OCI-M2 (cell line): Measurements from ENCODE around the gene AKT3.
"Not testable (repeated sequence)": the region's sequence is repeated elsewhere in the genome, so short reads cannot be mapped to it uniquely, and the experiment has no call there.

Experiments
- DNase-seq: peaks from one replicate; lab custom pipeline; 2025; ENCODE audit not compliant: unreplicated experiment; lab: John Stamatoyannopoulos, UW

AKT3 gene

DNA sequence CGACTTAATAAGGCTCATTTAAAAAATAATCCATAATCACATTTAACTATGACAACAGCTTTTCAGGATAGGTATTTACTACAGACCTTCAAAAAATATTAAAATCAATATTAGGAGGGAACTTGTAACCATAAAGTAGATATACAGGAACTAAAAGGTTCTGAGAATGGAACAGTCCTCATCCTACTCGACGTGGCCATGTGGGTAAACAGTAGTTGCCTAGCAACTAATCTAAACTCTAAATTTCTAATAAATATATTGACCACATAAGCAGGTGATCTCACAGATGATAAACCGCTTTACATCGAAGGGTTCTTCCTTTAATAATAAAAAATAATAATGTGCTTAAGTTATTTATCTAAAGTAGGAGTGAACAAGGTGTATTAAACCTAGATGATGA lies 7.9 kb downstream of the AKT3 start:
- DNase-seq = no peak

- DNase-seq = no peak
Observed at GRCh38 chr1:243841507-243841906, 8.5 kb downstream of the AKT3 start.

GRCh38 chr1:243837907-243838535 lies 12.0 kb downstream of the AKT3 start:
- no peak for DNase-seq

- DNase-seq = no peak
Observed at GRCh38 chr1:243834130-243834529, 15.9 kb downstream of the AKT3 start.

DNA sequence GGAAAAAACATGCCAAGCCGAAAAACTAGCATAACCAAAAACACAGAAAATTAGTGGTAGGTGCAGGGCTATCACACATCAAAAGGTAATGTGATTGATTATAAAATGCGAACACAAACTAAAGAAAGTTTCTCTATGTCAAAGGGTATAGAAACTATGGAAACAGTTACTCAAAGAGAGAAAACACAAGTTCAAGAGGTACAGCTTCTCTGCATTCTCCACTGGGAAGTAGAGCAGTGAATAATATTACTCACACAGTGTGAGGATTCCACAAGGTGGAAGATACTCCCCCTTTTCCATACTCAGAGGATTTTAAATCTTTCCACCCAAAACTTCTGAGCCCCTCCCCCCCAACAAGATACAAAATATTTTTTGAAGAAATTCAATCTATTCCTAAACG lies 18.6 kb downstream of the AKT3 start:
- DNase-seq = no peak

DNA sequence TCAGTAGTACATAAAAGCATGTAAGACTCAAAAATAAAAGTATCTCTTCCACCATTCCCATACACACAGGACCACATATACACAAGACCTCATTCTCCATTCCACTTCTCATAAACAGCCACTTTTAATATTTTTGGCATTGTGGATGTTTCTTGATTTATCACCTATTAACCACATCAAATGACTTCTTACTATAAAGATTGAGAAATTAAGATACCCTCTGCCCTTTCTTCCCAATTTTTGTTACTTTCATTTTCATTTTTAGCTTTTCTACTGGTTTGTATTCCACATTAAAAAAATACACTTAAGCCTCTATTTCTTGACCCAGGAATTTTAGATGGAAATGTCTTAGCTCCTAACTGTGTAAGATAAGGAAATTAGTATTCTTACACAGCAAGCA lies 22.8 kb downstream of the AKT3 start:
- DNase-seq = no peak

DNA sequence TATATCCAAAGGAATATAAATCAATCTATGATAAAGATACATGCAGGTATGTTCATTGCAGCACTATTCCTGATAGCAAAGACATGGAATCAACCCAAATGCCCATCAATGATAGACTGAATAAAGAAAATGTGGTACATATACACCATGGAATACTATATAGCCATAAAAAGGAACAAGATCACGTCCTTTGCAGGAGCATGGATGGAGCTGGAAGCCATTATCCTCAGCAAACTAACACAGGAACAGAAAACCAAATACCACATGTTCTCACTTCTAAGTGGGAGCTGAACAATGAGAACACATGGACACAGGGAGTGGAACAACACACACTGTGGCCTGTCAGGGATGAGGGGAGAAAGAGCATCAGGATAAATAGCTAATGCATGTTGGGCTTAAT lies 25.1 kb downstream of the AKT3 start:
- DNase-seq = not testable (repeated sequence)

DNA sequence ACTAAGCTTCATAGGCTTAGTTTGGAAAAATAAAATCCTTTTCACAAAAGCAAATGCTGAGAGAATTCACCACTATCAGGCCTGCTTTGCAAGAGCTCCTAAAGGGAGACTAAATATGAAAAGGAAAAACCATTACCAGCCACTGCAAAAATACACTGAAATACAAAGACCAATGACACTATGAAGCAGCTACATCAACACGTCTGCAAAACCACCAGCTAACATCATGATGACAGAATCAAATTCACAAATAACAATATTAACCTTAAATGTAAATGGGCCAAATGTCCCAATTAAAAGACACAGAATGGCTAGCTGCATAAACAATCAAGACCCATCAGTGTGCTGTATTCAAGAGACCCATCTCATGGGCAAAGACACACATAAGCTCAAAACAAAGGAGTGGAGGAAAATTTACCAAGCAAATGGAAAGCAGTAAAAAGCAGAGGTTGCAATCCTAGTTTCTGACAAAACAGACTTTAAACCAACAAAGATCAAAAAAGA lies 28.8 kb downstream of the AKT3 start:
- DNase-seq = no peak

DNA sequence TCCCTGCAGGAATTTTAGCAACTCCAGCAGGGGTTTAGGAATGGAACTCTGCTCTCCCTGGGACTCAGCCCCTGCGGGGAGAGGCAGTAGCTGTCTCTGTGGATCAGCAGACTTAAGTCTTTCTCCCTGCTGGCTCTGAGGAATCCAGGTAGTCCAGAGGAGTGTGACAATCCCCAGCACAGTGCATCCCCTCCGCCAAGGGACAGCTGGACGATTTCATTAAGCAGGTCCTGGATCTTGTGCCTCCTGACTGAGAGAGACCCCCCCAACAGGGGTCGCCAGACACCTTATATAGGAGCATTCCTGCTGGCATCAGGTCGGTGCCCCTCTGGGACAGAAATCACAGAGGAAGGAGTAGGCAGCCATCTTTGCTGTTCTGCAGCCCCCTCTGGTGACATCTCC lies 30.6 kb downstream of the AKT3 start:
- no peak for DNase-seq

DNA sequence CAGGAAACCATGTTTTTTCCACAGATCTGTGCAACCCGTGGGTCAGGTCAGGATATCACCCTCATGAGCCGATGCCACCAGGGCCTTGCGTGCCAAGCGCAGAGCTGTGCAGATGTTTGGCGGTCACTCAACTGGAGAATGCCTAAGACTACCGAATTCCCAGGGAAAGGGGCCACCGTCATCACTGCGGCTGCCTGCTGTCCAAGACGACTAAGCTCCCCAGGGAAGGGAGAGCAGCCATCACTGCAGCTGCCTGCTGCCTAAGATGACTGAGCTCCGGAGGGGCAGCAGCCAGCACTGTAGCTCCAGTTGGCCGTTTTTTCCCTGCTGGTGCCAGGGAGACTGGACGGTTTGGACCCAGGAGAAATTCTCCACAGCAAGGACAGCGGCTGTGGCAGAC lies 31.1 kb downstream of the AKT3 start:
- DNase-seq = no peak

DNA sequence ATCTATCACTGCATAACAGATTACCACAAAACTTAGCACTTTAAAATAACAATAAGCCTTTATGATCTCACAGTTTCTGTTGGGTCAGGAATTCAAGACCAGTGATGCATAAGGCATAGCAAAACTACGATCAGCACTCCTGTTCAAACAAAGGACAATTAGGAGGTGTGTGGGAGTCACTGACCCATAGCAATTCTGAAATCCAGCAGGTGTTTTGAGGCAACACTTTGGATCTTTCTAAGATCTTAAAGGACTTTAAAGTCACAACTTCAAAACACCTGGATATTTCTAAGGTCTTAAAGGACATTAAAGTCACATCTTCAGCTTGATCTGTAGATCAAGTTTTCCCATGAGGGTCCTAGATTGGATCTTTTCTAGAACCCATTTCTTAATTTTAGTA lies 35.3 kb downstream of the AKT3 start:
- no peak for DNase-seq

- not testable (repeated sequence) for DNase-seq
Observed at GRCh38 chr1:243807346-243807745, 42.7 kb downstream of the AKT3 start.

DNA sequence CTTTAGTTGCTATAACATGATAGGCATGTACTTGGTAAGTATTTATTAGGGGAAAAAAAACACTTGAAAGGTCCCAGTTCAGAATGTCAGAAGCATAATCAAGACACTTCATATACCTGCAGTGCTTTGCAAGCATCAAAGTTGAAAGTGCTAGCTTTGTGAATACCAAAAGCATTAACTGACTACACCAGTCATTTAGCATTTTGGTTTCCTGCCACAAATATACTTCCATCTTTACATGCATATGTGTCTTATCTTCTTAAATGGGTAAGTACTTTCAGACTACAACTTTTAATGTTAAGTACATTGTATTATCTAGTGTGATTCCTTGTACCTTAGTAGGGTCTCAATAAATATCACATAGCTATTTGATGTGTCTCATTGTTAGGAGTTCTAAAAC lies 43.7 kb downstream of the AKT3 start:
- DNase-seq = no peak

GRCh38 chr1:243802736-243803135 lies 47.3 kb downstream of the AKT3 start:
- DNase-seq = no peak

GRCh38 chr1:243801378-243801777 lies 48.7 kb downstream of the AKT3 start:
- DNase-seq = no peak

GRCh38 chr1:243799908-243800307 lies 50.1 kb downstream of the AKT3 start:
- DNase-seq = no peak

GRCh38 chr1:243798726-243799125 lies 51.3 kb downstream of the AKT3 start:
- no peak for DNase-seq

DNA sequence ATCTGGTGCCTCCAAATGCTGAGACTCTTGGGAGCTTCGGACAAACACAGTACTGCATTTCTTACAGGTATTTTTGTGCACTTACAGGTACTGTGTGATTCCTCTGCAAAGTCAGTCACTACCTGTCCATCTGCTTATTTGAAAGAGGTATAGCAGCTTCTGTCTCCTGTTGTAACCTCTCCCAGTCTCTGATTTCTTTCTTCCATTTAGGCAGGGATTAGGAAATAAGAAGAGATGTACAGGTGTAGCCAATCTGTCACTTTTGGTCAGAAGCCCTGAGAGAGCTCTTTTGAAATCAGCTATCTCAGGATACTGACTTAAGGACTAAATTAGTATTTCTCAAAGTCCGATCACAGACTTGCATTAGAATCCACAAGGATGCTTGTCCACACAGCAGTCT lies 54.0 kb downstream of the AKT3 start:
- no peak for DNase-seq

DNA sequence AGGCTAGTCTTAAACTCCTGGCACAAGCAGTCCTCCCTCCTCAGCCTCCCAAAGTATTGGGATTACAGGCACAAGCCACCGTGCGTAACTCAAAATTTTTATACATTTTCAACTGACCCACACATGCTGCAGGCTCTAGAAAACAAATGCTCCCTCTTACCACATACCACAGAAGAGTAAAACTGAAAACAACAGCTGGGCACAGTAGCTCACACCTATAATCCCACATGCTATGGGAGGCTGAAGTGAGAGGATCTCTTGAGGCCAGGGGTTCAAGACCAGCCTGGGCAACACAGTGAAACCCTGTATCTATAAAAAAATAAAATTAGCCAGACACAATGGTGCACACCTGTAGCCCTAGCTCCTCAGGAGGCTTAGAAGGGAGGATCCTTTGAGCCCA lies 56.7 kb downstream of the AKT3 start:
- DNase-seq = no peak

GRCh38 chr1:243792891-243793290 lies 57.2 kb downstream of the AKT3 start:
- DNase-seq = no peak

DNA sequence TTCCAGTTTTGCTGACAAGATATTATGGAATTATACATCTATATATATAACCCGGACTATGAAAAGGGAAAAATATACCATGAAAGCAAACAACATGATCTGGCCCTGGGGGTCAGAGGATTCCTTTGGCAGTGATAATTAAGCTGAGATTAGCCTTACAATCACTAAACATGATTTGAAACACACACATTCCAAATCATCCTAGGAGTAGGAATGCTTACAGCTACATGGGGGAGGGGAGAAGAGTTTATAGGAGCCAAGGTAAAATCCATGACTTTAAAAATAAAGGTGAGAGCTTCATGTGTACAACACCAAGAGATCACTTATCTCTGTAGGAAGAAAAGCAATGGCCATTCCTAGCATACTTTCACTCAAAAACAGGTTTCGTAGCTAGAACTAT lies 57.6 kb downstream of the AKT3 start:
- no peak for DNase-seq

GRCh38 chr1:243791586-243792267 lies 58.3 kb downstream of the AKT3 start:
- no peak for DNase-seq

- no peak for DNase-seq
Observed at GRCh38 chr1:243790404-243790803, 59.6 kb downstream of the AKT3 start.
